Stimulated activated CD8-positive, alpha-beta memory T cell treated with anti-CD3 and anti-CD28 coated beads, Interleukin-2, amount 100 ng/mL, for 48 hours (primary cell): ENCODE data around the gene BOK.

Experiments
- DNase-seq, 2 donors: peaks; one replicate each; pipeline ENCODE4 v3.0.0-alpha.2; 2020; ENCODE audit warnings: low read depth in 2 of 2

Gene BOK

DNA sequence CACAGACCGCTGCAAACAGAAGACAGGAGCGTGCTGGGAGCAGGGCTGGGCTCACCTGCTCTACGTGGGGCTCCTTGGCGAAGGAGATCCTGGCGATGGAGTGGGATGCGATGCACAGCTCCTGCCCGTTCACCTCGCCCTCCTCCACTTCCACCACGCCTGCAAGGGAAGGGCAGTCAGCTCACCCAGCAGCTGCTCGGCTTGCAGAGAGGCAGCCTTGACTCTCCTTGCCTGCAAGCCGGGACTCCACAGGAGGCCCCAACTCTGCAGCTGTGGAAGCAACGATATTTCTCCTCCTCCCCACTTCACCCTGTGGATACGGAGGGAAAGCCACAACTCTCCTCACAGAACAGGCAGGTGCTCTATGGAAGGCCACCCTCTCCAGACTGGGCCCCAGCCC, 43.3 kb downstream of the BOK start:
- DNase-seq = no peak

DNA sequence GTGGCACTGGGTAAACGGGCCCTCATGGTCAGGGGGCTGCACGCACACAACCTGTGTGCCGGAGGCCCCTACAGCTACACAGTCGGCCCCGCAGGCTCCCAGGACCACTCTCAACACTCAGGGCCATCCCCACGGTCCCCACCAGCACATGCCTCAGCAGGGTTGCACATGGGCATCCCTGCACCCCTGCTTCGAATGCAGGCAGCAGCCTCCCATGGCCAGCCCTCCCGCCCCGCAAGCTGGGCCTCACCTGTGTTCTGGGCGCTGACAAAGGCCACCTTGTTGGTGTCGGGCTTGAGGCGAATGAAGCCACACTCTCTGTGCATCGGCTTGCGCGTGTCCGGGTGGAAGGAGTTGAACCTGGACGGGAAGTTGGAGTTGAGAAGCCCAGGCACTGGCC, 44.2 kb downstream of the BOK start:
- no peak for DNase-seq

- no peak for DNase-seq
Measured at GRCh38 chr2:241603686-241604085, 45.1 kb downstream of the BOK start.

GRCh38 chr2:241606186-241606585, 47.6 kb downstream of the BOK start:
- DNase-seq = no peak

GRCh38 chr2:241607162-241607885, 48.8 kb downstream of the BOK start:
- DNase-seq = no peak

DNA sequence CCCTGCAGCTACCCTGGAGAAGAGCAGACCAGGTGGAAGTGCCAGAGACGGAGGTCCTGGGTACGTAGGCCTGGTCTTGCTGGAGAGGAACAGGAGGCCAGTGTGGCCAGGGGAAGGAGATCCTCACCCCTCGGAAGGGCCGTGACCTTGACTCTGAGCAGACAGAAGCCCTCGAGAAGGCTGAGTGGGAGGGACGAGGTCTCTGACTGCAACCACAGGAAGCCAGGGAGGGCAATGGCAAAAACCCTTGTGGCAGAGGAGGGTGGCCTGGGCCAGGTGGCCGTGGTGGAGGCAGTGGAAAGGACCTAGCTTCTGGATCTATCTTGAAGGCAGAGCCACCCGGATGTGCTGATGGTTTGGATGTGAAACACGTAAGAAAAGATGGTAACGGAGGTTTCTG, 50.3 kb downstream of the BOK start:
- no peak for DNase-seq

DNA sequence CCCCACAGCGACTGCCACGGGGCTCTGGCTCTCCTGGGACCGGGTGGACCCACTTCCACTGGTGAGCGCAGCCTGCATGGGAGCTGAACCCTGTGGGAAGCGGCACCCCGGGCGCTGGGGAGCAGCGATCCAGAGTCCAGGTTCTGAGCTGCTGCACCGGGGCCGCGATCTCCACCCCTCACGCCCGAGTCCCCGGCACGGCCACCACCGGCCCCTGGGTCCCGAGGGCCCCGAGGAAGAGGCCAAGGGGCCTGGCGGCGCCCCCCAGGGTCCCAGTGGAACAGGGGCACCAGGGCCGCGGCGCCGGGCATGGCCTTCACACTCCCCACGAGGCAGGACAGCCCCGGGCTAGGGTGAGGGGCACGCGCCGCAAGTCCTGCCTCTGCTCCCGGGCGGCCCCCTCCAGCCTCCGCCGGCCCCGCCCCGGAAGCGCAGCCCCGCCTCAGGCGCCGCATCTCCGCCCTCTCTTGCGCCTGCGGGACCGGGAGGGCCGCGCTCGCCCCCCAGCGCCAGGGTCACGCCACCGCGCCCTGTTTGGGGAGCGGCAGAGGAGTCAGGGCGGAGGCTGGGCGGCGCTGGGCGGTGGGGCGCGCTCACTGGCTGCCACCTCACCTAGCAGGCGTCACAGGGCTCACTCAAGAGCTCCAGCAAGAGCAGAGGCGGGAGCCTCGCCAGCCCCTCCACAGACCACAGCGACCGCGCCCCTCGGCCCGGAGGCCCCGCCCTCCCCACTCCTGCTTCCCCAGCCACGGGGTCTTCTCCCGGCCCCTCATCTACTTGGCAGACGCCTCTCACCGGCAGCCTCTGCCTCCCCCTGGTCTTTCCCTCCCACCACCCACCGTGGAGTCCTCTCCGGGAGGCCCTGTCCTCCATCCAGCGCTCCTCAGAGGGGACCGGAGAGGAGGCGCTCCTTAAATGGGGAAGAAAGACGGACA, 51.6 kb downstream of the BOK start:
- DNase-seq = peak; percentile 90 to 93

DNA sequence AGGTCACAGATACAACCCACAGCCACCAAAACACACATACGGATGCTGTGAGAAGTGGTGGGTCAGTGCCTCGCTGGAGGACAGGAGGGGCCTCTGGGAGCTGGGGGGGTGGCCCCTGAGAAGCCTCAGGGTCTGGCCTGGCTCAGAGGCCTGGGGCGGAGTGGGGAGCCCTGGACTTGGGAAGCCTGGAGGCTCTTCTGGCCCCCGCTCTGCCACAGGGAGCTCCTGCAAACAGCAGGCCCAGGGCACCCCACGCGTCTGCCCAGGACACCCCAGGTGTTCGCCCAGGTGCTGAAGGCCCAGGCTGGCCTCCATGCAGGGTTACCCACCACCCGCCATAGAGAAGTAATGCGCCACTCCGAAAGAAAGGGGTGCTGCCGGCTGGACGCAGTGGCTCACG, 52.5 kb downstream of the BOK start:
- no peak for DNase-seq

- no peak for DNase-seq
Measured at GRCh38 chr2:241612156-241613016, 53.8 kb downstream of the BOK start.

- DNase-seq = no peak
Measured at GRCh38 chr2:241613017-241613780, 54.7 kb downstream of the BOK start.

GRCh38 chr2:241615041-241615440, 56.5 kb downstream of the BOK start:
- no peak for DNase-seq

DNA sequence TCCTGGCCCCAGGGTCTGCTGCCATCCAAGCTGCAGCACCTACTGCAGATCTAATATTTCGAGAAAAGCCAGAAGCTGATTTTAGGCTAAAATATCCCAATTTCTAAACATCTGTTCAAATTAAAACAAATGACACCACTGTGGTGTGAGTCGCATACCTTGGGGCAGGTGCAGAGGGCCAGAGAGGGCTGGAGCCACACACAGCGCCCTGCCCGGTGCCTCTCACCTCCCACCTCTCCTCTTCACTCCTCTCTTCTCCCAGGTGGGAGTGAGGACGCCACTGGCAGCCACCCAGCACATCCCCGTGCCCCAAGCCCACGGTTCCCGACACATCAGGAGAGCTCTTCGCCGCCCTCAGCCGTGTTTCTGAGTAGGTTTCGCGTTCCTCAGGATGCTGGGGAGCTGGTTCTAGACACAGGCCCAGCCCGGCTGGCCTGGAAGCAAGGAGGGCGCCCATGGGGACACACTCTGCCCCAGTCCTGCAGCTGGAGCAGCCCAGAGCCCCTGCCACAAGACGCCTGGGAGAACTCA, 57.0 kb downstream of the BOK start:
- DNase-seq = no peak

DNA sequence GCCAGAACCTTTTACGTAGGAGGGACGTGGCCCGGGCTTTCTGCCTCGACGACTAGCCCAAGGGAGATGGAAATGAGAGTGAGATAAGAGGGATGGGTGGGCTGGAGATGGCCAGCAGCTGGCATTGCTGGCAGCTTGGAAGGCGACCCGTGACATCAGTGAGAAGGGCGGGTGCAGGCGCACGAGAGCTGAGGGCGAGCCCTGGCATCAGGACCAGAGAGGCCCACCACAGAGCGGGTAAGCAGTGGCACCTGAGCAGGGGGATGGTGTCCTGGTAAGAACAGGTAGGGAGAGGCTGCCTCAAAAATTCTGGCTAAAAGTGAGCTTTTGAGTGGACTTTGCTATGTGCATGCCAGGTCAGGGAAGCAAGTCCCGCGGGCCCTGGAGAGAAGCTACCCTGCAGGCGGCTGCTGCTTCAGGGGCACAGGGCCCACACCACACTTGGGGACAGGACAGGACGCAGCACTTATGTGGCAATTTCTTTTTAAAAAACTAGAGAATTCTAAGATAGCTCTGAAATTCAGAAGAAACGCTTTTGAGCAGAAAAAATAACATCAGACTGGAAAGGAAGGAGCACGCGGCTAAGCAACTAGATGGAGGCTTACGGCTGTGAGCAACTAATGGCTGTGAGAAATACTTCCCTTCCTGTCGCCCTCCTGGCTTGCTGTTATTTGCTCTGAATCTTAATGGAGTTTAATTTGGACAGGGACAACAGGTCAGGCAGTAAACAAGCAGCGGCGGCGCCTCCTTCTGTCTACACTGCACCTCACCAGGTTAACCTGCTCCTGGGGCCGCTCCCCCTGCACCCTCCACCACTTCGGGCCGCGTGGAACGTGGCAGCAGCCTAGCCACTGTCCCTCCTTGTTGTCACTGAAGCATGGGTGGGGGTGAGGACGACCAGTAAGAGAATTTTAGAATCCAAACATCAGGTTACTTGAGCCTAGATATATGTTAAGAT, 57.9 kb downstream of the BOK start:
- DNase-seq = no peak

GRCh38 chr2:241617431-241618154, 59.0 kb downstream of the BOK start:
- no peak for DNase-seq

DNA sequence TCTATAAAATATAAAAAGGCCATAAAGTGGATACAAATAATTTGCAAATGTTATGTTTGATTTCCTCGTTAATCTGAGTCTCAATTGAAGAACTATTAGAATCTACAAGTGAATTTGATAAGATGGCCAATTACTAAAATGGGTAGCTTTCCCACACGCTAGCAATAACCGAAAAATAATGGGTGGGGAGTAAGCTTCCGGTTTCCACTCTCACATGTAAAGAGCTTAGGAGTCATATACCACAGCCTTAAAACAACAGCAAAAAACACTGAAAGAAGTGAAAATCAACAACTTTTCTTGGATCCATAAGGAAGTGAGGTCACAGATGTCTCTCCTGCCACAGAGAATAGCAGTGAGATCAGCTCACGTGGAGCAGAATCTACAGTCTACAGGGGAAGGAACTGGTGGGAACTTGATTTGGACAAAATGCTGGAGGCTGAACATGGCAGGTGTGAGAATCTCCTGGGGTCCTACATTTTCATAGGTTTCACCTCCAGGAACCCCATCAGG, 59.8 kb downstream of the BOK start:
- DNase-seq = no peak

- DNase-seq = no peak
Measured at GRCh38 chr2:241618829-241619228, 60.3 kb downstream of the BOK start.

GRCh38 chr2:241619597-241620418, 61.3 kb downstream of the BOK start:
- peak in 1 of 2 donors; percentile 23 for DNase-seq

- peak in 1 of 2 donors; percentile 63 for DNase-seq
Measured at GRCh38 chr2:241620419-241620769, 61.8 kb downstream of the BOK start.
